CD4-positive, alpha-beta T cell treated with Interleukin-17A for 4 hours (primary cell): ENCODE measurements around the gene SH3GL3.

ENCODE experiments used
- DNase-seq: peaks from one replicate; pipeline ENCODE4 v3.0.0-alpha.2; 2020; ENCODE audit warnings: mixed read lengths

SH3GL3 gene

GRCh38 chr15:83626171-83626802 is 179.1 kb downstream of the SH3GL3 start:
- DNase-seq = no peak

- DNase-seq = no peak
Observed at GRCh38 chr15:83631534-83631933, 184.4 kb downstream of the SH3GL3 start.

GRCh38 chr15:83643201-83643600 is 196.1 kb downstream of the SH3GL3 start:
- DNase-seq = no peak

- DNase-seq = no peak
Observed at GRCh38 chr15:83644439-83644838, 197.3 kb downstream of the SH3GL3 start.

- DNase-seq = no peak
Observed at GRCh38 chr15:83650831-83651230, 203.7 kb downstream of the SH3GL3 start.

- DNase-seq = no peak
Observed at GRCh38 chr15:83651541-83651940, 204.4 kb downstream of the SH3GL3 start.

GRCh38 chr15:83652626-83653204 is 205.6 kb downstream of the SH3GL3 start:
- no peak for DNase-seq

GRCh38 chr15:83653288-83653638 is 206.1 kb downstream of the SH3GL3 start:
- DNase-seq = no peak

- DNase-seq = no peak
Observed at GRCh38 chr15:83653639-83654378, 206.7 kb downstream of the SH3GL3 start, which contains the start of gene ADAMTSL3. TSS of gene ADAMTSL3 (plus strand) at chr15:83654123. CDS start at chr15:83655762, 1,639 bp downstream.

- no peak for DNase-seq
Observed at GRCh38 chr15:83654379-83655236, 207.5 kb downstream of the SH3GL3 start.

GRCh38 chr15:83655237-83655616 is 208.1 kb downstream of the SH3GL3 start:
- DNase-seq = no peak

GRCh38 chr15:83656192-83656591 is 209.1 kb downstream of the SH3GL3 start:
- DNase-seq = no peak

- no peak for DNase-seq
Observed at GRCh38 chr15:83656943-83657528, 209.9 kb downstream of the SH3GL3 start.

GRCh38 chr15:83657549-83657948 is 210.4 kb downstream of the SH3GL3 start:
- DNase-seq = no peak

GRCh38 chr15:83658430-83659416 is 211.6 kb downstream of the SH3GL3 start:
- no peak for DNase-seq

- DNase-seq = no peak
Observed at GRCh38 chr15:83659417-83659812, 212.3 kb downstream of the SH3GL3 start.

GRCh38 chr15:83665480-83665879 is 218.3 kb downstream of the SH3GL3 start:
- no peak for DNase-seq
